HCEC 1CT (cell line): ENCODE measurements around the gene IRF8.
"Not testable (repeated sequence)": the region's sequence is repeated elsewhere in the genome, so short reads cannot be mapped to it uniquely, and the experiment has no call there.

Experiments
- DNase-seq: peaks from one replicate; pipeline ENCODE4 v3.0.0-alpha.2; 2017

IRF8 gene

GRCh38 chr16:85898521-85899442, at the start of gene IRF8:
IRF8 (plus strand) TSS chr16:85899162; CDS start chr16:85903016, 3,854 bp downstream.
- DNase-seq, result no peak

- no peak for DNase-seq
Measured at GRCh38 chr16:85849388-85849787, 49.6 kb upstream of the IRF8 start.

GRCh38 chr16:85850344-85850880, 48.5 kb upstream of the IRF8 start:
- no peak for DNase-seq

- DNase-seq, result no peak
Measured at GRCh38 chr16:85851034-85851785, 47.8 kb upstream of the IRF8 start.

- DNase-seq, result no peak
Measured at GRCh38 chr16:85853547-85854545, 45.1 kb upstream of the IRF8 start.

- DNase-seq, result no peak
Measured at GRCh38 chr16:85854935-85855334, 44.0 kb upstream of the IRF8 start.

GRCh38 chr16:85856079-85856478, 42.9 kb upstream of the IRF8 start:
- DNase-seq, result no peak

GRCh38 chr16:85856585-85856984, 42.4 kb upstream of the IRF8 start:
- DNase-seq, result no peak

- DNase-seq, result no peak
Measured at GRCh38 chr16:85857406-85857805, 41.6 kb upstream of the IRF8 start.

GRCh38 chr16:85858571-85858970, 40.4 kb upstream of the IRF8 start:
- not testable (repeated sequence) for DNase-seq

GRCh38 chr16:85858984-85859817, 39.8 kb upstream of the IRF8 start:
- no peak for DNase-seq

GRCh38 chr16:85859818-85860125, 39.2 kb upstream of the IRF8 start:
- DNase-seq, result no peak

GRCh38 chr16:85860413-85861094, 38.4 kb upstream of the IRF8 start:
- DNase-seq, result no peak

- DNase-seq, result no peak
Measured at GRCh38 chr16:85861095-85861825, 37.7 kb upstream of the IRF8 start.

GRCh38 chr16:85862476-85863383, 36.2 kb upstream of the IRF8 start:
- no peak for DNase-seq

- DNase-seq, result peak; percentile 1
Measured at GRCh38 chr16:85863384-85863774, 35.6 kb upstream of the IRF8 start.

GRCh38 chr16:85864965-85865364, 34.0 kb upstream of the IRF8 start:
- DNase-seq, result no peak

- no peak for DNase-seq
Measured at GRCh38 chr16:85867189-85867588, 31.8 kb upstream of the IRF8 start.

GRCh38 chr16:85868495-85868894, 30.5 kb upstream of the IRF8 start:
- no peak for DNase-seq
